NCI-H2029 treated with DMSO at 0.1 percent for 48 hours (cell line): ENCODE results near the gene MYF5.

Experiments
- DNase-seq: peaks from one replicate; lab custom pipeline; 2025; lab: John Stamatoyannopoulos, UW

MYF5 gene

GRCh38 chr12:80707830-80708258 is 8.9 kb upstream of the MYF5 start:
- DNase-seq = no peak

GRCh38 chr12:80708259-80708974 is 8.3 kb upstream of the MYF5 start:
- no peak for DNase-seq

GRCh38 chr12:80708975-80709328 is 7.8 kb upstream of the MYF5 start:
- DNase-seq = no peak

GRCh38 chr12:80709811-80710726 is 6.6 kb upstream of the MYF5 start:
- DNase-seq = no peak

GRCh38 chr12:80710727-80711449 is 5.8 kb upstream of the MYF5 start:
- no peak for DNase-seq

- DNase-seq = no peak
Observed at GRCh38 chr12:80711866-80712265, 4.8 kb upstream of the MYF5 start.

GRCh38 chr12:80712866-80713265 is 3.8 kb upstream of the MYF5 start:
- no peak for DNase-seq

GRCh38 chr12:80713419-80713818 is 3.3 kb upstream of the MYF5 start:
- no peak for DNase-seq

GRCh38 chr12:80714055-80714454 is 2.7 kb upstream of the MYF5 start:
- DNase-seq = no peak

GRCh38 chr12:80714846-80715245 is 1.9 kb upstream of the MYF5 start:
- no peak for DNase-seq

- no peak for DNase-seq
Observed at GRCh38 chr12:80715713-80716249, 931 bp upstream of the MYF5 start.

GRCh38 chr12:80717856-80718255 is 1.1 kb downstream of the MYF5 start:
- DNase-seq = no peak

GRCh38 chr12:80720516-80720915 is 3.8 kb downstream of the MYF5 start:
- DNase-seq = no peak

GRCh38 chr12:80721326-80721725 is 4.6 kb downstream of the MYF5 start:
- DNase-seq = no peak

GRCh38 chr12:80745851-80746505 is 29.3 kb downstream of the MYF5 start:
- DNase-seq = no peak

- DNase-seq = no peak
Observed at GRCh38 chr12:80747800-80748199, 31.1 kb downstream of the MYF5 start.

- no peak for DNase-seq
Observed at GRCh38 chr12:80749456-80749855, 32.7 kb downstream of the MYF5 start.

GRCh38 chr12:80752464-80752863 is 35.8 kb downstream of the MYF5 start:
- DNase-seq = no peak

- DNase-seq = no peak
Observed at GRCh38 chr12:80754274-80754673, 37.6 kb downstream of the MYF5 start.

GRCh38 chr12:80756875-80757274 is 40.2 kb downstream of the MYF5 start:
- no peak for DNase-seq

GRCh38 chr12:80761838-80762237 is 45.1 kb downstream of the MYF5 start:
- no peak for DNase-seq

GRCh38 chr12:80763874-80764273 is 47.2 kb downstream of the MYF5 start:
- no peak for DNase-seq
